ENCODE data around the gene GSTP1. TPM values are rescaled to one million over a fixed set of nuclear protein-coding genes. Genes with fewer than 3 reads are reported as not detected.

The GSTP1 gene
- total and polyA plus RNA-seq, 2 donors (not counting 1 experiment from before 2014, with no cell fraction given): 360 to 642 TPM

GRCh38 chr11:67631853-67632174 lies 48.2 kb downstream of the GSTP1 start:
- H2AFZ ChIP-seq (ENCODE audit: low read length): no peak overlapping the region
- H4K20me1 ChIP-seq (ENCODE audit: control insufficient read depth, extremely low read depth, insufficient read depth, low read length): no peaks in the 10 kb centered on the region
- DNase-seq (ENCODE audit: low read depth in 2 of 2): no peak
- H3K4me3 ChIP-seq (replicated peaks in 1 of 4; ENCODE audit: control extremely low read depth in 1 of 4, insufficient read depth in 1 of 4, low read depth in 3 of 4, low read length in 4 of 4): no peak overlapping the region
- no peaks in the 10 kb centered on the region for H3K79me2 ChIP-seq (ENCODE audit: control insufficient read depth, insufficient read depth, low read length)
- H3K27ac ChIP-seq (ENCODE audit: insufficient read depth, low read length): no peak overlapping the region
- peaks cover 3% of the 10 kb centered on the region for H3K4me1 ChIP-seq (ENCODE audit: control insufficient read depth, extremely low read depth, insufficient read depth, low read length)
- TF ChIP-seq CTCF (conservative IDR thresholded peaks at IDR 0.05 in 1 of 2, IDR thresholded peaks at IDR 0.05 in 1 of 2; ENCODE audit: low read depth in 1 of 2, low read length in 2 of 2) (no peak), EZH2 (IDR thresholded peaks at IDR 0.05; ENCODE audit: low read length, missing control alignments) (no peak)
- H3K36me3 ChIP-seq (ENCODE audit: control insufficient read depth, insufficient read depth, low read length): no peaks in the 10 kb centered on the region
- no peak overlapping the region for H3K9ac ChIP-seq (ENCODE audit: insufficient read depth, low read length)
- no peak overlapping the region for H3K4me2 ChIP-seq (ENCODE audit: extremely low read depth, insufficient read depth, low read length)
- no peaks in the 10 kb centered on the region for H3K9me3 ChIP-seq (ENCODE audit: control insufficient read depth, insufficient read depth, low read depth, low read length)
- H3K27me3 ChIP-seq (ENCODE audit: control insufficient read depth, insufficient read depth, low read length): no peaks in the 10 kb centered on the region

- Histone ChIP-seq H3K4me2 (ENCODE audit: extremely low read depth, insufficient read depth, low read length) (no peak overlapping the region), H3K27ac (ENCODE audit: insufficient read depth, low read length) (no peak overlapping the region), H3K4me1 (ENCODE audit: control insufficient read depth, extremely low read depth, insufficient read depth, low read length) (peaks cover 3% of the 10 kb centered on the region), H2AFZ (ENCODE audit: low read length) (no peak overlapping the region), H3K79me2 (ENCODE audit: control insufficient read depth, insufficient read depth, low read length) (no peaks in the 10 kb centered on the region), H3K36me3 (ENCODE audit: control insufficient read depth, insufficient read depth, low read length) (no peaks in the 10 kb centered on the region), H3K9me3 (ENCODE audit: control insufficient read depth, insufficient read depth, low read depth, low read length) (no peaks in the 10 kb centered on the region), H3K9ac (ENCODE audit: insufficient read depth, low read length) (no peak overlapping the region), H3K4me3 (replicated peaks in 1 of 4; ENCODE audit: control extremely low read depth in 1 of 4, insufficient read depth in 1 of 4, low read depth in 3 of 4, low read length in 4 of 4) (no peak overlapping the region), H4K20me1 (ENCODE audit: control insufficient read depth, extremely low read depth, insufficient read depth, low read length) (no peaks in the 10 kb centered on the region), H3K27me3 (ENCODE audit: control insufficient read depth, insufficient read depth, low read length) (no peaks in the 10 kb centered on the region)
- TF ChIP-seq EZH2 (IDR thresholded peaks at IDR 0.05; ENCODE audit: low read length, missing control alignments) (no peak), CTCF (conservative IDR thresholded peaks at IDR 0.05 in 1 of 2, IDR thresholded peaks at IDR 0.05 in 1 of 2; ENCODE audit: low read depth in 1 of 2, low read length in 2 of 2) (no peak)
- DNase-seq (ENCODE audit: low read depth in 2 of 2): no peak
Observed at GRCh38 chr11:67632175-67632981, 48.8 kb downstream of the GSTP1 start.

GRCh38 chr11:67632982-67633755 lies 49.6 kb downstream of the GSTP1 start:
- Histone ChIP-seq H3K9ac (ENCODE audit: insufficient read depth, low read length) (no peak overlapping the region), H3K4me1 (ENCODE audit: control insufficient read depth, extremely low read depth, insufficient read depth, low read length) (peaks cover 3% of the 10 kb centered on the region), H4K20me1 (ENCODE audit: control insufficient read depth, extremely low read depth, insufficient read depth, low read length) (no peaks in the 10 kb centered on the region), H3K4me3 (replicated peaks in 1 of 4; ENCODE audit: control extremely low read depth in 1 of 4, insufficient read depth in 1 of 4, low read depth in 3 of 4, low read length in 4 of 4) (no peak overlapping the region), H3K9me3 (ENCODE audit: control insufficient read depth, insufficient read depth, low read depth, low read length) (no peaks in the 10 kb centered on the region), H3K27me3 (ENCODE audit: control insufficient read depth, insufficient read depth, low read length) (no peaks in the 10 kb centered on the region), H3K4me2 (ENCODE audit: extremely low read depth, insufficient read depth, low read length) (no peak overlapping the region), H3K36me3 (ENCODE audit: control insufficient read depth, insufficient read depth, low read length) (no peaks in the 10 kb centered on the region), H3K27ac (ENCODE audit: insufficient read depth, low read length) (no peak overlapping the region), H2AFZ (ENCODE audit: low read length) (no peak overlapping the region), H3K79me2 (ENCODE audit: control insufficient read depth, insufficient read depth, low read length) (no peaks in the 10 kb centered on the region)
- TF ChIP-seq EZH2 (IDR thresholded peaks at IDR 0.05; ENCODE audit: low read length, missing control alignments): no peak
- no peak for TF ChIP-seq CTCF (conservative IDR thresholded peaks at IDR 0.05 in 1 of 2, IDR thresholded peaks at IDR 0.05 in 1 of 2; ENCODE audit: low read depth in 1 of 2, low read length in 2 of 2)
- no peak for DNase-seq (ENCODE audit: low read depth in 2 of 2)
